K562 (cell line): ENCODE measurements around the gene ATP9B.

Experiments used
- NFRKB ChIP-seq: fragments of 450-650 bp; IDR thresholded peaks from 2 replicates; pipeline ENCODE4 v1.6.1; 2016; ENCODE audit warnings: low read depth
- PCBP2 ChIP-seq: fragments of 200-400 bp; formaldehyde crosslinking; IDR thresholded peaks from 2 replicates; pipeline ENCODE4 v1.6.1; 2018; ENCODE audit warnings: low read length, low read depth, mild to moderate bottlenecking, moderate library complexity; ENCODE audit not compliant: poor library complexity, severe bottlenecking
- POLR2AphosphoS2 ChIP-seq: IDR thresholded peaks from 2 replicates; pipeline ENCODE4 v1.6.1; 2012; ENCODE audit warnings: low read length, improper control_type of control experiment
- PRPF4 ChIP-seq: fragments of 200-400 bp; formaldehyde crosslinking; IDR thresholded peaks from one replicate; pipeline ENCODE4 v1.6.1; 2017; ENCODE audit warnings: low read length, low read depth, mild to moderate bottlenecking; ENCODE audit not compliant: insufficient read depth, poor library complexity, severe bottlenecking
- SIN3A ChIP-seq, 2 experiments: fragments of 150-350 bp in 1 of 2; IDR thresholded peaks; 2 replicates each; pipeline ENCODE4 v1.6.1; 2011 to 2016; ENCODE audit warnings: borderline replicate concordance in 2 of 2, low read depth in 2 of 2, low read length in 2 of 2, mild to moderate bottlenecking in 2 of 2, moderate library complexity in 2 of 2; ENCODE audit not compliant: control insufficient read depth in 1 of 2
- ZNF282 ChIP-seq: sonication (generic); formaldehyde crosslinking; IDR thresholded peaks from 2 replicates; pipeline ENCODE4 v1.8.1; 2023; ENCODE audit warnings: missing genetic modification reagents
- TF ChIP-seq, protein P1 (sequence below): fragments of 450-650 bp; IDR thresholded peaks from 2 replicates; pipeline ENCODE4 v1.6.1; 2014; ENCODE audit warnings: low read depth, mild to moderate bottlenecking, moderate library complexity, borderline replicate concordance

DNA sequence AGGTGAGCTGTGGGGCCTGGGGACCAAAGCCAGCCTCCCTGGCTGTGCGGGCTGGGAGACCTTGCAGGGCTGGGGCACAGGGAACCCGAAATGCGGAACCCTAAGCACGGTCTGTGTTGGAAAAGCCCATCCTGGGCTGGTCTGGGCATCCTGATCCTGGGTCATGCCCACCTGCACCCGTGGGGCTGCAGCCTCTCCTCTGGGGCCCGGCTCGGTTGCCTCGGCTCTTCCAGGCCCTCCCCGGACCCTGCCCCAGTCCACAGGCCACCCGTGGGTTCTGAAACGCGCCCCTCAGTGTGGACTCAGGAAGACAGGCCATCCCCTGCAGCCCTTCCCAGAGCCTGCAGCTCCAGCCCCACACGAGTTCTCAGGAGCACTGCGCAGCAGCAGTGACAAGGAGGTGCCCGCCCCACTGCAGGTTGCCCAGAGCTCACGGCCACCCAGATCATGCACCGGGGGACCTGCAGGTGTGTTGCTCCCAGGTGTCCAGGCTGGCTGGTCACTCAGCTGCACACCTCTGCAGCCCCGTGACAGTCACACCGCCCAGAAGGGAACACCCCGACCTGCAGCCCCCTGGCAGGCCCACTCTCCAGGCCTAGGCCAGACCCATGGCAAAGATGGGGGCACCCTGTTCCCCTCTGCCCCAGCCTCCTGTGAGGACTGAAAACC is 314.3 kb downstream of the ATP9B start:
- no peak for TF ChIP-seq PCBP2
- TF ChIP-seq, protein P1, sequence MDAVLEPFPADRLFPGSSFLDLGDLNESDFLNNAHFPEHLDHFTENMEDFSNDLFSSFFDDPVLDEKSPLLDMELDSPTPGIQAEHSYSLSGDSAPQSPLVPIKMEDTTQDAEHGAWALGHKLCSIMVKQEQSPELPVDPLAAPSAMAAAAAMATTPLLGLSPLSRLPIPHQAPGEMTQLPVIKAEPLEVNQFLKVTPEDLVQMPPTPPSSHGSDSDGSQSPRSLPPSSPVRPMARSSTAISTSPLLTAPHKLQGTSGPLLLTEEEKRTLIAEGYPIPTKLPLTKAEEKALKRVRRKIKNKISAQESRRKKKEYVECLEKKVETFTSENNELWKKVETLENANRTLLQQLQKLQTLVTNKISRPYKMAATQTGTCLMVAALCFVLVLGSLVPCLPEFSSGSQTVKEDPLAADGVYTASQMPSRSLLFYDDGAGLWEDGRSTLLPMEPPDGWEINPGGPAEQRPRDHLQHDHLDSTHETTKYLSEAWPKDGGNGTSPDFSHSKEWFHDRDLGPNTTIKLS: no peak
- TF ChIP-seq PRPF4: no peak
- TF ChIP-seq POLR2AphosphoS2: no peak
- no peak for TF ChIP-seq SIN3A (IDR thresholded peaks at IDR 0.05; ENCODE audit: borderline replicate concordance in 2 of 2, control insufficient read depth in 1 of 2, low read depth in 2 of 2, low read length in 2 of 2)
- no peak for TF ChIP-seq ZNF282 (CRISPR knock-in tag)
- TF ChIP-seq NFRKB: no peak
